Spleen (tissue), 11 donors: ENCODE results near the gene LIPT2. TPM values are rescaled to one million over a fixed set of nuclear protein-coding genes. Genes with fewer than 3 reads are reported as not detected.

Experiments used
- DNase-seq: peaks from one replicate; pipeline ENCODE4 v3.0.0-alpha.2; 2020
- H3K27ac ChIP-seq, 8 donors: fragments of 200-600 bp; sonication (generic) in 7 of 8; 1 replicate in 4 of 8; 2 replicates in 4 of 8; pipeline versions ENCODE4 v1.5.0 to v1.8.0; 2016 to 2021; ENCODE audit warnings: inconsistent platforms in 4 of 8, mild to moderate bottlenecking in 4 of 8, moderate library complexity in 1 of 8
- H3K27me3 ChIP-seq, 7 donors: fragments of 200-600 bp; sonication (generic) in 6 of 7; replicated peaks in 1 of 7; 1 replicate in 4 of 7; 2 replicates in 3 of 7; pipeline versions ENCODE4 v1.5.0 to v1.8.0; 2016 to 2021; ENCODE audit warnings: inconsistent platforms in 3 of 7, mild to moderate bottlenecking in 1 of 7
- H3K36me3 ChIP-seq, 6 donors: fragments of 200-600 bp; sonication (generic) in 5 of 6; 1 replicate in 4 of 6; 2 replicates in 2 of 6; pipeline versions ENCODE4 v1.5.0 to v1.8.0; 2016 to 2021; ENCODE audit warnings: inconsistent platforms in 2 of 6
- H3K4me1 ChIP-seq, 6 donors: fragments of 200-600 bp; sonication (generic) in 5 of 6; 1 replicate in 3 of 6; 2 replicates in 3 of 6; pipeline versions ENCODE4 v1.5.0 to v1.8.0; 2016 to 2021; ENCODE audit warnings: inconsistent platforms in 3 of 6
- H3K4me3 ChIP-seq, 8 donors: fragments of 200-600 bp; sonication (generic) in 7 of 8; 1 replicate in 4 of 8; 2 replicates in 4 of 8; pipeline versions ENCODE4 v1.5.0 to v1.8.0; 2016 to 2021; ENCODE audit warnings: inconsistent platforms in 4 of 8, mild to moderate bottlenecking in 4 of 8, moderate library complexity in 2 of 8
- H3K9me3 ChIP-seq, 8 donors: fragments of 200-600 bp; sonication (generic) in 7 of 8; 1 replicate in 4 of 8; 2 replicates in 4 of 8; pipeline versions ENCODE4 v1.5.0 to v1.8.0; 2016 to 2021; ENCODE audit warnings: inconsistent platforms in 4 of 8
- CTCF ChIP-seq, 11 experiments: fragments of 200-600 bp in 7 of 11; fragments of 450-650 bp in 4 of 11; sonication (generic) in 4 of 11; IDR thresholded peaks in 8 of 11; conservative IDR thresholded peaks in 3 of 11; 1 replicate in 7 of 11; 2 replicates in 4 of 11; pipeline versions ENCODE4 v1.4.0 to v1.8.0; 2016 to 2021; ENCODE audit warnings: antibody characterized with exemption in 11 of 11, inconsistent platforms in 4 of 11, mild to moderate bottlenecking in 1 of 11
- POLR2A ChIP-seq, 3 donors: fragments of 450-650 bp; IDR thresholded peaks; one replicate each; pipeline ENCODE4 v1.5.1; 2017; ENCODE audit warnings: antibody characterized with exemption in 3 of 3, mild to moderate bottlenecking in 1 of 3
- POLR2AphosphoS5 ChIP-seq, 3 donors: sonication (generic); formaldehyde crosslinking; IDR thresholded peaks; one replicate each; pipeline ENCODE4 v1.5.1; 2017; ENCODE audit warnings: antibody characterized with exemption in 3 of 3
- WGBS, 5 donors: extraction: QIAGEN DNeasy Blood & Tissue Kit in 3 of 5; methylation state at CpG; one replicate each; pipeline versions ENCODE4 v1.1.5 to v1.1.7; 2013 to 2018; 5-methylcytosine and 5-hydroxymethylcytosine counted together
- intact Hi-C: fragments of 100-400 bp; cut with DNase I; formaldehyde crosslinking; loops from one replicate; pipeline ENCODE4 v1.15.0; 2023; ENCODE audit warnings: low total_unique reads
- polyA plus RNA-seq, 3 donors: library from polyadenylated mRNA; stranded (reverse); fragments of 200-250 nt; gene quantifications; one replicate each; pipeline ENCODE4 v1.2.1, GENCODE V29; 2013
- total RNA-seq, 7 donors: library from RNA; depleted of rRNA in 3 of 7; stranded (reverse); fragments of >200 nt in 3 of 7; fragmentation: NEBNext Ultra II Directional in 4 of 7; extraction: Animal tissue kit (Norgen Biotek cat#: 25700) in 4 of 7; gene quantifications; one replicate each; pipeline versions ENCODE4 v1.1.0 to v1.2.1, GENCODE V29; 2016 to 2021
- donor health status: healthy with polysubstance abuse.
- donor health status: DM: no; HTN: no; CAD: no; lungs with moderate emphysema.
- donor health status: DM: no; HTN: no; CAD: no.
- donor health status: Bipolar disorder and iron deficiency.
- donor health status: healthy.
- donor health status: DM: no; HTN: no; CAD: no.
- donor health status: DM: yes; HTN: yes; CAD: no.

The LIPT2 gene
- total and polyA plus RNA-seq, 10 donors, result 2.0 to 9.1 (median 4.0) TPM

DNA sequence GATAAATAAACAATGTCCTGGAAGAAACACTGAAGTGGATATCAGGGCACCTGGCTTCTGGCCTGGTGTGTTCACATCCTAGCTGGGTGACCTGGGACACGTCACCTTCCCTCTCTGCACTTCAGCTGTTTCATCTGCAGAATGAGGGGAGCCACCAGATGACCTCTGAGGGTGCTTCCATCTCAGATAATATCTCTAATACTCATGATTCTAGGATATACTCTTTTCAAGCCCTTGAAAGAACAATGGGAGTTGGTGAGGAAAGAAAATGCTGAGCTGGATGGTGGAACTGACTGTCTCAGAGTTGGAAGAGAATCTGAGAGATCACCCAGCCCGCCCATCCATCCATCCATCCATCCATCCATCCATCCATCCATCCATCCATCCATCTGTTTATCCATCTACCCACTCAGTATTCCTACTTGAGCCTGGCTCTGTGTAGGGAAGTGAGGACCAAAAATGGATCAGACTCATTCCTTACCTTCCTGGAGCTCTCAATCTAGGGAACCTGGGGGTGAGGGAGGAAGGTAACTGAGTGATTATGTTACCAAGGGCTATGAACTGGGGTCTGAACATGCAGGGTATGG lies 28.2 kb upstream of the LIPT2 start:
- intact Hi-C loops, result loop anchor here (5.0 kb wide), 1 partner anchor 36 kb away; no protein-coding TSS in a partner anchor
- peak overlapping the region in 5 of 8 donors; percentile 1 to 59 (median 43) for H3K27ac ChIP-seq
- H3K27me3 ChIP-seq, result peaks cover 0 to 4% (median 0%) of the 10 kb centered on the region in 7 donors
- no peak for TF ChIP-seq POLR2A (IDR thresholded peaks at IDR 0.05)
- no peak for TF ChIP-seq POLR2AphosphoS5 (IDR thresholded peaks at IDR 0.05)
- no peak for TF ChIP-seq CTCF (IDR thresholded peaks at IDR 0.05 in 8 of 11, conservative IDR thresholded peaks at IDR 0.05 in 3 of 11)
- no peaks in the 10 kb centered on the region for H3K36me3 ChIP-seq
- peaks cover 0 to 13% (median 0%) of the 10 kb centered on the region in 6 donors for H3K4me1 ChIP-seq
- H3K4me3 ChIP-seq, result no peak overlapping the region
- DNase-seq, result no peak
- WGBS, 5 donors, result 67 to 84% (median 68%) methylated on average over 2 of the region's 2 CpGs
- peaks cover 0 to 6% (median 0%) of the 10 kb centered on the region in 8 donors for H3K9me3 ChIP-seq

- intact Hi-C loops, result loop anchor here (5.0 kb wide), 1 partner anchor 36 kb away; no protein-coding TSS in a partner anchor
- WGBS, 5 donors, result 64 to 76% (median 75%) methylated on average over 12 of the region's 12 CpGs
- Histone ChIP-seq H3K4me1 (peaks cover 0 to 13% (median 0%) of the 10 kb centered on the region in 6 donors), H3K9me3 (peaks cover 0 to 6% (median 0%) of the 10 kb centered on the region in 8 donors), H3K27ac (peak overlapping the region in 5 of 8 donors; percentile 1 to 59 (median 43)), H3K36me3 (no peaks in the 10 kb centered on the region), H3K4me3 (no peak overlapping the region), H3K27me3 (peaks cover 0 to 4% (median 0%) of the 10 kb centered on the region in 7 donors)
- no peak for DNase-seq
- peak in 1 of 11 experiments; percentile 16 for TF ChIP-seq CTCF (IDR thresholded peaks at IDR 0.05 in 8 of 11, conservative IDR thresholded peaks at IDR 0.05 in 3 of 11)
- no peak for TF ChIP-seq POLR2A (IDR thresholded peaks at IDR 0.05)
- TF ChIP-seq POLR2AphosphoS5 (IDR thresholded peaks at IDR 0.05), result peak in 2 of 3 donors; percentile 71 to 78
Measured at GRCh38 chr11:74520927-74521665, 27.6 kb upstream of the LIPT2 start.

GRCh38 chr11:74520316-74520715 lies 26.8 kb upstream of the LIPT2 start:
- intact Hi-C loops, result loop anchor here (5.0 kb wide), 1 partner anchor 37 kb away; no protein-coding TSS in a partner anchor
- WGBS, 5 donors, result 55 to 69% (median 63%) methylated on average over 1 of the region's 1 CpG

More at GRCh38 chr11:74520316-74520715, 26.8 kb upstream of the LIPT2 start:
- Histone ChIP-seq H3K36me3 (no peaks in the 10 kb centered on the region), H3K27ac (peak overlapping the region in 3 of 8 donors; percentile 23 to 54 (median 43)), H3K4me1 (peaks cover 0 to 13% (median 0%) of the 10 kb centered on the region in 6 donors), H3K4me3 (no peak overlapping the region), H3K9me3 (peaks cover 0 to 6% (median 0%) of the 10 kb centered on the region in 8 donors), H3K27me3 (peaks cover 0 to 4% (median 0%) of the 10 kb centered on the region in 7 donors)
- DNase-seq, result no peak
- no peak for TF ChIP-seq POLR2AphosphoS5 (IDR thresholded peaks at IDR 0.05)
- TF ChIP-seq CTCF (IDR thresholded peaks at IDR 0.05 in 8 of 11, conservative IDR thresholded peaks at IDR 0.05 in 3 of 11), result no peak
- TF ChIP-seq POLR2A (IDR thresholded peaks at IDR 0.05), result no peak
